ENCODE data around the gene DCDC2C.

GRCh38 chr2:3759761-3760160, 56.4 kb downstream of the DCDC2C start:
- TF ChIP-seq CTCF (IDR thresholded peaks at IDR 0.05; ENCODE audit: poor library complexity, severe bottlenecking), result no peak
- no peak for TF ChIP-seq POLR2AphosphoS5 (IDR thresholded peaks at IDR 0.05)
- TF ChIP-seq TAF1 (IDR thresholded peaks at IDR 0.05; ENCODE audit: low read depth), result no peak
- TF ChIP-seq EZH2 (IDR thresholded peaks at IDR 0.05; ENCODE audit: borderline replicate concordance, insufficient read depth, low read length, poor library complexity, severe bottlenecking), result no peak
- TF ChIP-seq EP300 (conservative IDR thresholded peaks at IDR 0.05; ENCODE audit: poor library complexity, severe bottlenecking), result no peak
- TF ChIP-seq, protein P1, sequence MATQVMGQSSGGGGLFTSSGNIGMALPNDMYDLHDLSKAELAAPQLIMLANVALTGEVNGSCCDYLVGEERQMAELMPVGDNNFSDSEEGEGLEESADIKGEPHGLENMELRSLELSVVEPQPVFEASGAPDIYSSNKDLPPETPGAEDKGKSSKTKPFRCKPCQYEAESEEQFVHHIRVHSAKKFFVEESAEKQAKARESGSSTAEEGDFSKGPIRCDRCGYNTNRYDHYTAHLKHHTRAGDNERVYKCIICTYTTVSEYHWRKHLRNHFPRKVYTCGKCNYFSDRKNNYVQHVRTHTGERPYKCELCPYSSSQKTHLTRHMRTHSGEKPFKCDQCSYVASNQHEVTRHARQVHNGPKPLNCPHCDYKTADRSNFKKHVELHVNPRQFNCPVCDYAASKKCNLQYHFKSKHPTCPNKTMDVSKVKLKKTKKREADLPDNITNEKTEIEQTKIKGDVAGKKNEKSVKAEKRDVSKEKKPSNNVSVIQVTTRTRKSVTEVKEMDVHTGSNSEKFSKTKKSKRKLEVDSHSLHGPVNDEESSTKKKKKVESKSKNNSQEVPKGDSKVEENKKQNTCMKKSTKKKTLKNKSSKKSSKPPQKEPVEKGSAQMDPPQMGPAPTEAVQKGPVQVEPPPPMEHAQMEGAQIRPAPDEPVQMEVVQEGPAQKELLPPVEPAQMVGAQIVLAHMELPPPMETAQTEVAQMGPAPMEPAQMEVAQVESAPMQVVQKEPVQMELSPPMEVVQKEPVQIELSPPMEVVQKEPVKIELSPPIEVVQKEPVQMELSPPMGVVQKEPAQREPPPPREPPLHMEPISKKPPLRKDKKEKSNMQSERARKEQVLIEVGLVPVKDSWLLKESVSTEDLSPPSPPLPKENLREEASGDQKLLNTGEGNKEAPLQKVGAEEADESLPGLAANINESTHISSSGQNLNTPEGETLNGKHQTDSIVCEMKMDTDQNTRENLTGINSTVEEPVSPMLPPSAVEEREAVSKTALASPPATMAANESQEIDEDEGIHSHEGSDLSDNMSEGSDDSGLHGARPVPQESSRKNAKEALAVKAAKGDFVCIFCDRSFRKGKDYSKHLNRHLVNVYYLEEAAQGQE (IDR thresholded peaks at IDR 0.05; ENCODE audit: borderline replicate concordance), result no peak
